ENCODE results near the gene PLEKHG5.
"Not testable (repeated sequence)": the region's sequence is repeated elsewhere in the genome, so short reads cannot be mapped to it uniquely, and the experiment has no call there.

The PLEKHG5 gene

GRCh38 chr1:6496890-6497214, 5.4 kb upstream of the PLEKHG5 start:
- no peak for DNase-seq (ENCODE audit: low read depth in 1 of 2, low spot score in 1 of 2)

DNA sequence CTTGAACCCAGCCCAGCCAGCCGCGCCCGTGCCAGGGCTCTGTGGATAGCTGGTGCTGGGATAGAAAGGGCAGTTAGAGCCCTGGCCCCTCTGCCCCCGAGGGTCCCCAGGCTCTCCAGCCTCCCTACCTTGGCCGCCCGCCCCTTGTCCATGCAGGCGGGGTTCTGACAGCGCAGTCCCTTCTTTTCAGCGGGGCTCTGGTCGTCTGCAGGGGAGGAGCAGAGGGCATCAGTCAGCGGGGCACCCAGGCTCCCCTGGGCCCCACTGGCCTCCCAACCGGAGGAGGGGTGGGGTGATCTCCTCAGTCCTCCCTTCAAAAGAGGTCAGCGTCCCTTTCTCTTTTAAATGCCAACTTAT, 4.9 kb upstream of the PLEKHG5 start:
- DNase-seq (ENCODE audit: low read depth in 1 of 2, low spot score in 1 of 2): no peak

DNA sequence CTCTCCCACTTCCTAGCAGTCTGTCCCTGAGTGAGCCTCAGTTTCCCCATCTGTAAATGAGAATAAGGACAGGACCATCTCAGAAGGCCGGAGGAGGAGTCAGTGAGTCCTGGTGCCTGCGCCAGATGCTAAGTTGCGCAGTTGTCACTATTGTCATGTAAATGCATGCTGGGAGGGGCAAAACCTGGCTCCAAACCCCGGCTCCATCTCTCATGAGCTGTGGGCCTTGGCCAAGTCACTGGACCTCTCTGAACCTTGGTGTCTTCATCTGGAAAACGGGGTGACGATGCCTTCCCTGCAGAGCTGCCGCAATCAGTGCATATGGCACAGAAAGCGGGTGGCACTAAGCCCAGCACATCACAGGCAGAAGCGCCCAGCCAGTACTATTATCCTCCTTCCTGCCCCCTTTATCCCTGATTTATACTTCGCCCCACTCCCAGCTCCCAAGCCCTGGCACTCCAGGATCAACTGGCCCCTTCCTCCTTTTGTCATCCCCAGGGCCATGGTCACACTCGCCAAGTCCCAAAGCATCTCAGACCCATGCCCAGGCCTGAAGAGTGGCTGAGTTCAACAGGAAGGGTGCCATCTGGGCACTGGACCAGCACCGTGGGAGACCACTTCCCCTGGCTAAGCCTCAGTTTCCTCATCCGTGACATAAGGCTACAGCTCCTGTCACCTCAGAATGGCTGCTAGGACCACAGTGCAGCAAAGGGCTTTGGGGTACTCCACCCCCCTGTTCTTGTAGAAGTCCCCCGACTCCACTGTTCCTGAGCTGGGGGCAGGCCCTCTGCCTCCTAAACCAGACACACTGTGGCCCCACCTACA, 4.3 kb upstream of the PLEKHG5 start:
- DNase-seq (ENCODE audit: low read depth in 1 of 2, low spot score in 1 of 2): no peak

DNA sequence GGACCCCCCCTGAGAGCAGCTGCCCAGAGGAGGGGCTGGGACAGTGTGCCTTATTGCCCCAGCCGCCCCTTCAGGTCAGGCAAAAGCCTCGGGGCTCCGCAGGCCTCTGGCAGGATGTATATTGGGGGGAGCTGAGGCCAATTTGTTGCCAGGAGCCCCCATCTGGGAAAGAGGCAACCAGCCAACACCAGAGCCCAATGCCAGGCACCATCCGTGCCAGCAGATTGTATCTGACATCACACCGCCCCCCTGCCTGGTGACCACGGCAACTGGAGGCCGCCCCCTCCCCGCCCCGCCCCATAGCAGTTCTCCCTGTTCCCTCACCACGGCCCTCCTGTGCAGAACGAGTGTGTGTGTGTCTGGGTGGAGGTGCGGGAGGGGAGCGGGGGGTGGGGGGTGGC, 3.6 kb upstream of the PLEKHG5 start:
- no peak for DNase-seq (ENCODE audit: low read depth in 1 of 2, low spot score in 1 of 2)

DNA sequence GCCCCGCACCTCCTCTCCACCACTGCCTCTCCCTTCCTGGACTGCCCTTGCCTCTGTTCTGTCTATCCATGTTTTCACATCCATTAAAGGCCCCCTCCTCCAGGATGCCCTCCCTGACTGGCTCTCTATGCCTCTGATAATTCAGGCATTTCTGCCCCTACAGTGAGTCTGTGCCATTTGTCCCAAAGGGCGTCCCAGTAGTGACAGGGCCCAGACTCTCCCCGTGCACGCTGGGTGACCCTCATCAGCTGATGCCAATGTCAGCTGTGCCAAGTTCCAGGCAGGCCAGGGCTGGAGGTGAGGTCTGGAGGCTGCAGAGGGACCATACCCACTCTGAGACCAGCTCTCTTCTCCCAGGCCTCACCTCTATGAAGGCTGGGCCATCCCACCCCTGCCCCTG, 3.2 kb upstream of the PLEKHG5 start:
- DNase-seq (ENCODE audit: low read depth in 1 of 2, low spot score in 1 of 2): no peak

DNA sequence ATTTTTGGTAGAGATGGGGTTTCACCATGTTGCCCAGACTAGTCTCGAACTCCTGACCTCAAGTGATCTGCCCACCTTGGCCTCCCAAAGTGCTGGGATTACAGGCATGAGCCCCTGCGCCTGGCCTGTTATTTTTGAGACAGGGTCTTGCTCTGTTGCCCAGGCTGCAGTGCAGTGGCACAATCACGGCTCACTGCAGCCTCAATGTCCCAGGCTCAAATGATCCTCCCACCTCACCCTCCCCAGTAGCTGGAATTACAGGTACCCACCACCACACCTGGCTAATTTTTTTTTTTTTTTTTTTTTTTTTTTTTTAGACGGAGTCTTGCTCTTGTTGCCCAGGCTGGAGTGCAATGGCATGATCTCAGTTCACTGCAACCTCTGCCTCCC, 2.4 kb upstream of the PLEKHG5 start:
- not testable (repeated sequence) for DNase-seq (ENCODE audit: low read depth in 1 of 2, low spot score in 1 of 2)

- DNase-seq (ENCODE audit: low read depth in 1 of 2, low spot score in 1 of 2): no peak
These were observed 499 bp upstream of the PLEKHG5 start for GRCh38 chr1:6491966-6492365.

DNA sequence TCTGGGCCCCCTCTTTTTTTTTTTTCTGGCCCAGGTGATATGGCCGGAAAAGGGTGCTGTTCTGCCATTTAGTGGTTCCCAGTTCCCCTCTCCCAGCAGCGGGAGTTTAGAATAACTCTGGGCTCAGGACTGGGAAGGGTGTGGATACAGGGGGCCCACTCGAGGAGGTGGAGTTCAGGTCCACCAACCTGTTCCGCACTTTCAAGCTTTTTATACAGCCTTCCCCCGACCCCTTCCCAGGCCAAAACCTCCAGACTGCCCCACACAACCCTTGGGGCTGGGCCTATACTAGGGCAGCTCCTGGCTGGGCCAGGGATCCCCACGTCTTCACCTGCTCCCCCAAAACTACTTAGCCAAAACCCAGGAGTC, 402 bp downstream of the PLEKHG5 start:
- DNase-seq (ENCODE audit: low read depth in 1 of 2, low spot score in 1 of 2): no peak

DNA sequence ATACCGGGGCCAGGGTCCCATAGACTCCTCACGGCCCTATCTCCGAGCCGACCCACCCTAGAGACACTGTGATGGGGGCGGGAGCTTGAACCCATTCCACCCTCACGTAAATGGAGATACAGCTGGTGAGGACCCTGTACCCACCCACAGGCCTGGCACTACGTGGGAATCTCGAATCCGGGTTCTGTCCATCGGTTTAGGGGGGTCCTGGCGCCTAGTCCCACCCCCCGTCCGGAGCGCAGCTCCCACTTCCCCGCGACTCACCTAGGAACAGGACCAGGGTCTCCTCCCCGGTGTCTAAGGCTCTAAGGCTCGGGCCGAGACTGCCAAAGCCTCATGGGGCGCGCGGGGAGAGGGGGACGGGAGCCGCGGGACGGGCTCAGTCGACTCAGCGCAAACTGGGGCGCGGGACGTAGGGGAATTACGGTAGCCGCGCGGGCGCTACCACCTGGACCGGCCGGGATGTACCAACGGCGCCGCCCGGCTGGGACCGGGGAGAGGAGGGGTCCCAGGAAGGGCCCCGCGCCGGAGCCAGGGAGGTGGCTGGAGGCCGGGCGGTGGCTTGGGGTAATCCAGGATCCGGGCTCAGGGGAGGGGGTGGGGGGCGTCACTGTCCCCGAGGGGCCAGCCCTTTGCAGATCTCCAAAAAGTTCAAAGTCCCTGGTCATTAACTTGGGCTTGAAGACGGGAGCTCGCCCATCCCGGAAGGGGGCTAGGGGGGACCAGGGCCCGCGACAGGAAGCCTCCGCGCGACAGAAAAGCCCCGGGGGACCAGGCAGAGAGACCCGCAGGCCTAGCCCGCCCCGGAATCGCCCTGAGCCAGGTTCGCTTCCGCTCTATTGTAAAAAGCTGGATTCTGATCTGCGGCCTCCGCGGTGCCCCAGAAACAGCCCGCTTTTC, 1.0 kb downstream of the PLEKHG5 start:
- DNase-seq (ENCODE audit: low read depth in 1 of 2, low spot score in 1 of 2): peak in 1 of 2 donors; percentile 39

DNA sequence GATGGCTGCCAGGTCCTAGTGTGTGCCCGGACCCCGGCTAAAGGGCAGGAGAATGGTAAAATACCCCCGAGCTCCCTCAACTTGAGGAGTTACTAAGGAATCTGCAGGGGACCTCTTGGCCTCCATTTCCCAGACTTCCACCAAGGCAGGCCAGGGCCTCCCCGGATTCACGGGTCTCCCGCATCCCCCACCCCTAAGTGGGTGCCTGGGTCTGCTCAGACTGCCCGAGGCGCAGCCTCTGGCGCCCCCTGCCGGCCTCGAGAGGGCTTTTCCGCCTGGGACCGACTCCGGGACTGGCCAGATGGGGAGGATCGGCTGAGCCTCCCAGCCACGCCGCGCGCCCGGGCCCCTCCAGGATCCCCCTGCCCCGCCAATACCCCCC, 1.7 kb downstream of the PLEKHG5 start:
- DNase-seq (ENCODE audit: low read depth in 1 of 2, low spot score in 1 of 2): peak; percentile 67 to 68

DNA sequence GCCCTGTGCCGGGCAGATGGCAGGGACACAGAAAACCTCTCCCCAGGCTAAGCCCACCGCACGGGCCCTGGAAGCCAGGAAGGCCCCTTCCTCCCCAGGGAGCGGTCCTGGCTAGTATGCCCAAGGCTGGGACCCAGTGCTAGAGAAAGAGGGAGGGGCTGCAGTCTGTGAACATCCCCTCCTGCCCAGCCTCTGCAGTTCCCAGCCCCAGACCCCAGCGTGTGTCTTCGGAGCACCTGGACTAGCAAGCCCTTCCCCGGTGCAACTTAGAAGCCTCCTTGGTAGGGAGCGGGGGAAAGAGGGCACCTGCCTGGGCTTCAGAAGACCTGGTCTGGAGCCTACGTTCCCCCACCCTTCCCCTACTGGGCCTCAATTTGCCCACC, 2.1 kb downstream of the PLEKHG5 start:
- no peak for DNase-seq (ENCODE audit: low read depth in 1 of 2, low spot score in 1 of 2)

- DNase-seq (ENCODE audit: low read depth in 1 of 2, low spot score in 1 of 2): no peak
These were observed 2.7 kb downstream of the PLEKHG5 start for GRCh38 chr1:6488602-6489382.

DNA sequence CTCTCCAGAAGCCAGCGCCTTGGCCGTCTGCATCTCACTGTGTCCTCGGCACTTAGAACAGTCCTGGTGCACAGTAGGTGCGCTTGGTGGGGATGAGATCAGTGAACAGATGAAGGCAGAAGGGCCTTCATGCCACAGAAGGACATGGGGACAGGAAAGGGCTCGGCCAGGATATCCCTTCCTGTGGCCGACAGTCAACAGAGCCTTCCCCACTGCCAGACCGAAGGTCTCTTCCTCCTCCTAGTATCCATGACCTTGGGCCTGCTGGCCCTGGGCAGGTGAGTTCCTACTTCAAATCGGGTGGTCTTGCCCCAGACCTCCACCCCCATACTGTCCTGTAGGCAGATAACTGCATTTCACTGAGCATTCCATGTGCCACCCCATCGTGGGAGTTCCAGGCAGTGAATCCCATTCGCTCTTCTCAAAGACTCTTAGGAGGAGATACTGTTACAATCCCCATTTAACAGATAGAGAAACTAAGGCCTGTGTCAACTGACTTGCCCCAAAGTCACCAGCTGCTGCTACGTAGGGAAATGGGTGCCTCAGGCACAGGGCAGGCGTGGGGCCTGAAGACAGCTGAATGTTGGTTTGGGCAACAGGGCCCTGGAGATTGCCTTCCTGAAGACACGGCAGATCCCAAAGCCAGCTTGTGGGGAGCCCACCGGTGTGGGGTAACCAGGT, 3.5 kb downstream of the PLEKHG5 start:
- no peak for DNase-seq (ENCODE audit: low read depth in 1 of 2, low spot score in 1 of 2)

- DNase-seq (ENCODE audit: low read depth in 1 of 2, low spot score in 1 of 2): peak; percentile 74 to 83
These were observed 4.9 kb downstream of the PLEKHG5 start for GRCh38 chr1:6486433-6487011.

GRCh38 chr1:6485168-6486101, 6.0 kb downstream of the PLEKHG5 start:
- no peak for DNase-seq (ENCODE audit: low read depth in 1 of 2, low spot score in 1 of 2)

DNA sequence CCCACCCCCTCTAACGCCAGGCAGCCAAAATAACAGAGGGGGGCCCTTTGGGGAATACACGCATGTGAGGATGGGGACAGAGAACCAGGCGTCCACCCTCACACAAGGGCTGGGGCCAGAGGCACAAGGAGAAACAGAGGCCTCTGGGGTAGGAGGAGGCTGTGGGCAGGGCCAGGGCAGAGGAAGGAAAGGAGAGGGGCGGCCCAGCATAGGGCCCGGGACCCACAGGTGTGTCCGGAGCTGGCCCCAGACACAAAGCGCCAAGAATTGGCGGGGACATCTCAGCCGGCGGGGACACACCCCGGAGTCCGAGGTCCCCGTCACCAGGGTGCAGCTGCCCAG, 6.7 kb downstream of the PLEKHG5 start:
- DNase-seq (ENCODE audit: low read depth in 1 of 2, low spot score in 1 of 2): no peak

DNA sequence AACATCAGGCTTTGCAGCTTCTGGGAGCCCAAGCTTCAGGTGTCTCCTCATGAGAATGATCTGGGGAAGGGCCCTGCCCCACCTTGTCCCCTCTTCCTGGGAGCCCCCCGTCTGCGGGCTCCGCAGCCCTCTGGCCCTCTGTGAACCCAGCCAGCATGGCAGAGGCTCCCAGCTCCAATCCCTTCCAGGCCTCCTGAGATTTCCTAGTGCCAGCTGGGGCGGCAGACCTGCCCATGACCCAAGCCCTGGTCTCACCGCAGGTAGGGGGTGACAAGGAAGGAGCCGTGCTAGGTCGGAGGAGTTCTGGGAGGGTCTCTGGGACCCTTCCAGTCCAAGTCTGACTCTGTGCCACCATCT, 7.7 kb downstream of the PLEKHG5 start:
- no peak for DNase-seq (ENCODE audit: low read depth in 1 of 2, low spot score in 1 of 2)

DNA sequence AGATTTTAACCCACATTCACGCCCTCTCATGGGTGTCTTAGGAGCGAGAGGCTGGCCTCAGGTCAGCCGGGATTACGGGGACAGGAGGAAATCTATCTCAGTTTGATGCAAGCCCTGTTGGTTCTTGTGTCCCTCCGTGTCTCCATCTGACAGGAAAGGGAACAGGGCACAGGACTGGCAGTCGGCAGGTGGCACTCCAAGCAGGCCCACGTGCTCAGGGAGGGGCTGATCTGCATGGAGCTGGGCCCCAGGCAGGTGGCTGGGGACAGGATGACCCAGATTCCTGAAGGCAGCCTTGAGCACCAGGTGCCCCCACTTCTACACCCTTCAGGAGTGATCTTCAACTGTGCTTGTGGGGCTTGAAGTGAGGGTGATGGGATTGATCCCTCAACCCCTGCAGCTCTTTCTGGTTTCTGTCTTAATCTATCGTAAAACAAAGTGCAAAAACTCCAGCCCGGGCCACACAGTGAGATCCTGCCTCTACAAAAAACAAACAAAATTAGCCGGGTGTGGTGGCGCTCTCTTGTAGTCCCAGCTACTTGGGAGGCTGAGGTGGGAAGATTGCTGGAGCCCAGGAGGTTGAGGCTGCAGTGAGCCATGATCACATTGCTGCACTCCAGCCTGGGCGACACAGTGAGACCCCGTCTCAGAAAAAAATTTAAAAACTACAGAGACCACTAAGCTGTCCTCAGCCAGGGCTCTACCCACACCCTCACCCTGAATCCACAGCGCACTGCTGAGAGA, 8.3 kb downstream of the PLEKHG5 start:
- DNase-seq (ENCODE audit: low read depth in 1 of 2, low spot score in 1 of 2): no peak

DNA sequence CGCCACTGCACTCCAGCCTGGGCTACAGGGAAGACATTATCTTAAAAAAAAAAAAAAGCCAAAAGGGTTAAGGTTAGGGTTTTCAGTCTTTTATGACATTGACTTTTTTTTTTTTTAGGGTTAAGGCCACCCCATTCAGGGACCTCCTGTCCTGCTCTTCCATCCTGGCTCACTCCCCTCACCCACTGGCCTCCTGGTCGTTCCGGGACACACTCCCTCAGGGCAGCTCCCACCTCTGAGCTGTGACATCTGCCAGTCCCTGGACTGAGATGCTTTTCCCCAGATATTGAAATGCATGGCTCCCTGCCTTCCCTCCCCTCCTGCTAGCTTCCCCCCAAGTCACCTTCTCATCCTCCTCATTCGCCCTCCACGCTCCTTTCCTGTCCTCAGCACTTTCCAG, 9.6 kb downstream of the PLEKHG5 start:
- no peak for DNase-seq (ENCODE audit: low read depth in 1 of 2, low spot score in 1 of 2)

Data from activated CD4-positive, alpha-beta T cell treated with anti-CD3 and anti-CD28 coated beads, Interleukin-2, amount 50 U/mL, for 24 hours (primary cell).